Midbrain (tissue), 1 donor: ENCODE results near the gene ADRM1.

Experiments used
- DNase-seq: peaks from one replicate; lab custom pipeline; 2025; lab: John Stamatoyannopoulos, UW

Gene ADRM1, protein sequence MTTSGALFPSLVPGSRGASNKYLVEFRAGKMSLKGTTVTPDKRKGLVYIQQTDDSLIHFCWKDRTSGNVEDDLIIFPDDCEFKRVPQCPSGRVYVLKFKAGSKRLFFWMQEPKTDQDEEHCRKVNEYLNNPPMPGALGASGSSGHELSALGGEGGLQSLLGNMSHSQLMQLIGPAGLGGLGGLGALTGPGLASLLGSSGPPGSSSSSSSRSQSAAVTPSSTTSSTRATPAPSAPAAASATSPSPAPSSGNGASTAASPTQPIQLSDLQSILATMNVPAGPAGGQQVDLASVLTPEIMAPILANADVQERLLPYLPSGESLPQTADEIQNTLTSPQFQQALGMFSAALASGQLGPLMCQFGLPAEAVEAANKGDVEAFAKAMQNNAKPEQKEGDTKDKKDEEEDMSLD

DNA sequence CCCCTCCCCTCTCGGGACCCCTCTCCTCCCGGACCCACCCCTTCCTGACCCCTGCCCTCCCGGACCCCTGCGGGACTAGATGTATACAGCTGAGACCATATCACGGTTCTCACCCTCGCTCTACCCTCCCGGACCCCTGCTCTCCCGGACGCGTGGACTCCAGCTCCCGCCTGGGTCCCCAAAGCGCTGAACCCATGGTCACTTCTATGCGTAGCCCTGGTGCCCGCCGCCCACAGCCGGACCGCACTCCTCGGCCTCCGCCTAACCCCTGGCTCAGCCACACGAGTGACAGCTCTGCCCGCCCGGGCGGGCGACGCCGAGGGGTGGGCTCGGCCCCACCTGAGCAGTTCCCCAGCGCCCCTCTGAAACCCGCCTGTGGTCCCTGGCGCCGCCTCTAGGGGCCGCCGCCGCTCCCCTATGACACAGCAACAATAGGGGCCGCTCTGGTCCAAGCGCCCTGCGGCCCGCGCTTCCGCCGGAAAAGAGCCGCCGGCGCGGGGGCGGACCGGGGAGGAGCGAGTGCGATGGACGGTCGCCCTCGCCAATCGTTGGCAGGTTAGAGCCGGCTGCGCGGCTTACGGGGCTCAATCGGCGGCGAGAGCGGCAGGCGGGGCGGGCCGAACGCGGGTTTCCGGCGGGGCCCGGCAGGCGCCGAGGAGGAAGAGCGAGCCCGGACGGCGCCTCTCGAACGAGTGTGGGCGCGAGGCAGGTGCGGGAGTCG, at the start of gene ADRM1:
Gene ADRM1 (plus strand): TSS at position 657 of the 721 bp plus-strand sequence. CDS start 572 bp downstream, outside the sequence.
- DNase-seq = peak; percentile 98

DNA sequence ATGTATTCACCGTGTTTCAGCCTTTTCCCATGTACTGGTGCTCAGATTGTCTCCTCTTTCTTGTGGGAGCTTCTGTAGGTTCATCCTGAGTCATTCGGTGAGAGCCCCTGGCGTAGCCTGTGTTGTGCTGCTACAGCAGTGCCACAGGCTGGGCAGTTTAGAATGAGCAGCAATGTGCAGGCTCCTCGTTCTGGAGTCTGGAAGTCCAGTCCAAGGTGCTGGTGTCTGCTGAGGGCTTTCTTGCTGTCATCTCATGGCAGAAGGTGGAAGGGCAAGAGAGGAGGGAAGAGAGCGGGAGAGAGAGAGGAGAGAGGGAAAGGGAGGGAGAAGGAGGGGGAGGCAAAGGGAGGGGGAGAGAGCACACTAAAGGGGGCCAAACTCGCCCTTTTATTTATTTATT, 49.4 kb upstream of the ADRM1 start:
- no peak for DNase-seq

DNA sequence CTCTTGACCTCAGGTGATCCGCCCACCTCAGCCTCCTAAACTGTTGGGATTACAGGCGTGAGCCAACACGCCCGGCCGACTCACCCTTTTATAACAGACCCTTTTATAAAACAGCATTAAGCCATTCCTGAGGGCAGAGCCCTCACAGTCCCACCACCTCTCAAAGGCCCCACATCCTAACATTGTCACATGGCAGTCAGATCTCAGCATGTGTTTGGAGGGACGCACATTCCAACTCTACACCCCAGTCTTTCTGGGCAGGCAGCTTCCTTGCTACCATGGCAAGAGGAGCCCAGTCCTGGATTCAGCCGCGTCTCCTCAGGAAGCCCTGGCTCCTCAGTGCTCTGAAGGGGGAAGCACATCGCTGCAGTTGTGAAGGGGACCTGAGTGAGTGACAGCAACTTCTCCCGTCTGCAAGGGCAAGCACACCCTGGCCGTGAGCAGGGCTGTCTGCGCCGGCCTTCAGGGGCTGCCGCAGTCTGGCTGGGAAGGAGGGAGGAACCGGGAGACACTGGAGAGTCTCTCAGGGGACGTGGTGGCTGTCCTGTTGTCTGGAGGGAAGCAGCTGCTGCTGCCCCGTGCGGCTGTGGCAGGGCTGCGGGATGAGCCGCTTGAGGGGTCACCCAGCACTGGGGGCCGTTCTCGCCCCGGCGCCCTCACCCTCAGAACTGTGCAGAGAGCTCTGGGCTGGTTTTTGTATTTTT, 48.6 kb upstream of the ADRM1 start:
- no peak for DNase-seq

DNA sequence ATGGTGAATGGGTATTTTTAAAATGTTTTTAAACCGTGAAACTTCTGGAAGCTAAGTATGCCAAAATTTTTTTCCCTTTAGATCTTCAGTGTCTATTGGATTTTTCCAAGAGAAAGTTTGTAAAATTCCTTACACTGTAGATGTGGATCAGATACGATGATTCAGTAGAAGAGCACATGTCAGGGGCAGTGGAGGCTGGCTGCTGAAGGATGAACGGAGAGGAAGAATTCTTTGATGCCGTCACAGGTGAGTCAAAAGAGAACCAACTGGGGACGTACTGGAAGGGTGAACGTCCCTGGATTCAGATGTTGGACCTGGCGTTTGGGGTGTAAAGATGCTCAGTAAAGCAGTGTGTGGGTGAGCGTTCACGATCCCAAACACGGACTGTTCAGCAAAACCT, 46.8 kb upstream of the ADRM1 start:
- no peak for DNase-seq

DNA sequence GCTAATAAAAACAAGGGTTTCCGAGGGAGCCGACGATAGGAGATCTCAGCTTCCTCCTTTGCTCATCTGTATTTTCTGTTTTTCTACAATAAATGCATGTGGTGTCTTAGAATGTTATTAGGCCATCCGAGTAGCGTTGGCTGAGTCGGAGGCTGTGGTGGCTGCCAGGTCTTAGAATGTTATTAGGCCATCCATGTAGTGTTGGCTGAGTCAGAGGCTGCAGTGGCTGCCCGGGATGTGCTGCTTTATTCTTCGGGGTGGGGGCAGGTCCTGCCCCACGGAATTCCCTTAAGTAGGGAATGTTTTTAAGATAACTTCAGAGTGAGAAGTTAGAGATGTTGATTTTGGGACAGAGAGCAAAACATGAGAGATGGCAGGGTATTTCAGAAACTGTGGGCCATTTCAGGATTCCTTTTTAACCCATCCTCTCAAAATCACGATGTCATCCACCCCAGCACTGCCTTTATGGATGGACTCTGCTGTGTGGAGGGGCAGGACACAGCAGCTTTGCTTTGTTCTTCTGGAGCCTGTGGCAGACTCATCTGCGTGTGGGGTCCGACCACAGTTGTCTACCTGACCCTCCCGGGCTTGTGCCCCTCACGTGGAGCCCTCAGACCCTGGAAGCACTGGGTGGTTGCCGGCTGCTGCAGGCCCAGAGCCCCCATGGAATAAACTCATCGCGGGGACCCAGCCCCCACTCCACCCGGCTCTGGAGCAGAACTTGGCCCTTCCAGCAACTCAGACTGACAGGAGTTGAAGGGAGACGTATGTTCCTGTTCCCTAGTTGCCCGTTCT, 44.1 kb upstream of the ADRM1 start:
- no peak for DNase-seq

DNA sequence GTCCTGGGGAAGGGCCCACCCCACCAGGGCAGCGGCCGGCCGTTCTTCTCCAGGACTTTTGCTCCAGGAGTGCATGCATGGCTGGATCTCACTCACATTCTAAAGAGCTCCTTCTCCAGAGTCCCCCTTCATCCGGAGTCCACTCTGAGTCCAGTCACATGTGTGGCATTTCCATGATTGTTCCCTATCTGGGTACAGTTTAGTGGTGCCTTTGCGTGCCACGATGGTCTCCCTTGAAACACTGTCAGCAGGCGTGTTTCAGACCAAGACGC, 43.6 kb upstream of the ADRM1 start:
- DNase-seq = no peak

DNA sequence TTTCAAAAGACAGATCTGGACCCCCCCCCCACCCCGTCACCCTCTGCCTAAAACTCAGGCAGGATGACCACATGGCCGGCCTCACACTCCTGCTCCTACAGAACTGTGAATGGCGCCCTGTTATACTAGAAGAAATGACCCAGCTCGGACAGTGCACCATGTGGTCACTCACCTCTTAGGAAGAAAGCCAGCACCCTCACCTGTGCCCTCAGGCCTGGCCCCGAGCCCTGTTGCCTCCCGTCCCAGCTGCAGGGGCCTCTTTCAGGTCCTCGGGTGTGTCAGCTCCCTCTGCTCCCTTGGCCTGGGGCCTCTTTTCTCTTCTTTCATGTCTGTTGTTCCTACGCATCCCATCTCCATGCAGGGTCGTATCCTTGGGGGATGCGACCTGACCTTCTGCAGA, 40.7 kb upstream of the ADRM1 start:
- no peak for DNase-seq

DNA sequence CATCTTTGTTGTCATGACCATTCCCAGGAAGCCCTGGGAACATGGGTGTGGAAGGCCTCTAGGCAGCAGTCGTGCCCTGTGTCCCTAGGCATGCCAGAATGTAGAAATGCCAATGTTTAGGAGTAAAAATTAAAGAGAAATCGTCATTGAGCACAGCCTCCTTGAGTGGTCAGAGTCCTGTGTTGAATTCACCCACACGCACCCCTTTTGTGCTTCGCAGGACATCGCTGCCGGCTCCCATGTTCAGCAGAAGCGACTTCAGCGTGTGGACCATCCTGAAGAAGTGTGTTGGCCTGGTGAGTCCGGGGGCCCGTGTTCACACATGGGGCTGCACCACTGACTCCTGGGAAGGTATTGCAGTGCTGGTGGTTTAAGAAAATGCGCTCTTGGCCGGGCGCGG, 39.4 kb upstream of the ADRM1 start:
- DNase-seq = no peak

DNA sequence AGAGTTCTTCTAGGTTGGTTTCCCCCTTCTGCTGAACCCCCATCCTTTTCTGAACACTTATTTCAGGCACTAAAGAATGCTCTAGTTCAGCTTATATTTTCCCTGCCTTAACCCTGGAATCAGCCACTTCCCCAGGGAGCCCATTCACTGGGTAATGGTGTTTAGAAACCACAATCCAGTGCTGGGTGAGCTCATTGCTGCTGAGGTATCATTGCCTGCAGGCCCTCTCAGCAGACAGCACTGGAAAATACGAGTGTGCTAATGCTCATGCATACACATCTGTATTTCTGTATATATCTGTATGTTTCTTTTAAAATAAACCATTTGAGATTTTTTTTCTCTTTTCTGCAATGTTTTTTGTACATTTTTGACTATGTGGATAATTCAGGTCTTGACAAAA, 37.4 kb upstream of the ADRM1 start:
- no peak for DNase-seq

DNA sequence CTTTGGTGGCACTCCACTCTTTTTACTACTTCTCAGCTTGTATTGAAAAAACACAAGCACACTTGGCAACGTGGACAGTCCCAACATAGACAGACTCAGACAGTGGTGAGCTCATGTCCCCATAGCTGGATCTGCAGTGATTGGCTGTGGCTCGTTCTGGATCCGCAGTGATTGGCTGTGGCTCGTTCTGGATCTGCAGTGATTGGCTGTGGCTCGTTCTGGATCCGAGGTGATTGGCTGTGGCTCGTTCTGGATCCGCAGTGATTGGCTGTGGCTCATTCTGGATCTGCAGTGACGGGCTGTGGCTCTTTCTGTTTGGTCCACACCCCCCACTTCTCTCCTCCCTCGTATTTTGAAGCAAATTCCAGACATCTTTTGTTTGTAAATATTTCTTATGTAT, 36.5 kb upstream of the ADRM1 start:
- DNase-seq = no peak

DNA sequence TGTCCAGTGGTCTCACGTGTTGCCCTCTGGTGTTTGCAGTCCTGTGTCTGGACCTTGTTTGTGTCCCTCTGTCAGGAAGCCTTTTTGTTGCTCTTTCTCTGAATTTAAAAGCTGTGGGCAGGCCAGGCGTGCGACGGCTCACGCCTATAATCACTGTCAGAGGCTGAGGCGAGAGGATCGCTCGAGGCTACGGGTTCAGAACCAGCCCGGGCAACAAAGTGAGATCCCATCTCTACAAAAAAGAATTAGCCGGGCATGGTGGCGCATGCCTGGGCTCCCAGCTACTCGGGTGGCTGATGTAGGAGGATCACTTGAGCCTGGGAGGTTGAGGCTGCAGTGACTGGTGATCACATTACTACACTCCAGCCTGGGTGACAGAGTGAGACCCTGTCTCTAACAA, 35.9 kb upstream of the ADRM1 start:
- no peak for DNase-seq

DNA sequence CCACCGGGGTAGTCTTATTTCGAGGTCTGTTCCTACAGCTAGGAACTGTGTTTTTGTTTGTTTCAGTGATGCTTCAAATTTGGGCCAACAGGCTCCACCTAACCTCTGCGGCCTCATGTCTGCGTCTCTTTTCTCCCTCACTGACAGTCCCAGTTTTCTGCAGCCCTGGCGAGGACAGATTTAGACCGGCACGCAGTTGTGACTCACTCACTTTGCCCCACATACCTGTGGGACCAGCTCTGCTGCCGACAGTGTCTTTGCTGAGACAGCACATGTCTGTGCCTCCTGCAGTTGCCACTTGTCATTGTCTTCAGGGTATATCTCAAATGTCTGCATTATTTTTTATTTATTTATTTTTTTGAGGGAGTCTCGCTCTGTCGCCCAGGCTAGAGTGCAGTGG, 35.3 kb upstream of the ADRM1 start:
- no peak for DNase-seq

DNA sequence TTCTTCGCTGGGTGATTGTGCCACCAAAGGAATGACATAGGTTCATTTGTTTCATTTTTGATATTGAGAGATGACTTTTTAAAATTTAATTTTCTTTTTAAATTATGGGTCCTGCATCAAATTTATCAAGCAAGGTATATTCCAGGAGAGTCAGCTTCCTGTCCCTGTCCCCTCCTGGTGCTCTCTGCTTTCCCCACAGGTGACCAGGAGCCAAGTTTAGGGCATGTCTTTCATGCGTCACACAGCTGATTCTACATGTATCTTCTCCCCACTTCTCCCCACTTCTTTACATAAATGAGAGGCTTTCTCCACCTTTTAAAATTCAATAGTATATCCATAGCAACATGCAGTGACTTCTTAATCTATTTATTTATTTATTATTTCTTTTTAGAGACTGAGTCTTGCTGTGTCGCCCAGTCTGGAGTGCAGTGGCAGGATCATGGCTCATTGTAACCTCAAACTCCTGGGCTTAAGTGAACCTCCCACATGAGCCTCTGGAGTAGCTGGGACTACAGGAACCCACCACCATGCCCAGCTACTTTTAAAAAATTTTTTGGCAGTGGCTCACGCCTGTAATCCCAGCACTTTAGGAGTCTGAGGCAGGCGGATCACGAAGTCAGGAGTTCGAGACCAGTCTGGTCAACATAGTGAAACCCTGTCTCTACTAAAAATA, 34.4 kb upstream of the ADRM1 start:
- DNase-seq = no peak

DNA sequence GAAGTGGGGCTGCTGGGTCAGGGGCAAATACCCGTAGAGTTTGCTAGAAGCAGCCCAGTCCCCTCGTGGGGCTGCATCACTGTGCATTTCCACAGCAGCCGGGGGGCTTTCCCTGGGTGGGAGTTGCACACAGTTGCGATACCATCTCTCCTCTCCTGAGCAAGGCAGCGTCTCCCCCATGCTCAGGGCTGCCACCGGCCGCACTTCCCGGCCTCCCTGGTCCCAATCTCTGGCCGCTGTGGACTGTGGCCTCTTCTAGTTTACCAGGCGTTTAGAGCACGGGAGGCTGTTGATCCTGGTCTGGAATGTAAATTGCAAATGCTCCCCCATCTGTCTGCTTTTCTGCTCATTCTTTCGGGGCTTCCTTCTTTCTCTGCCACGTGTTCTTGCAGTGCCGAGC, 33.4 kb upstream of the ADRM1 start:
- no peak for DNase-seq

DNA sequence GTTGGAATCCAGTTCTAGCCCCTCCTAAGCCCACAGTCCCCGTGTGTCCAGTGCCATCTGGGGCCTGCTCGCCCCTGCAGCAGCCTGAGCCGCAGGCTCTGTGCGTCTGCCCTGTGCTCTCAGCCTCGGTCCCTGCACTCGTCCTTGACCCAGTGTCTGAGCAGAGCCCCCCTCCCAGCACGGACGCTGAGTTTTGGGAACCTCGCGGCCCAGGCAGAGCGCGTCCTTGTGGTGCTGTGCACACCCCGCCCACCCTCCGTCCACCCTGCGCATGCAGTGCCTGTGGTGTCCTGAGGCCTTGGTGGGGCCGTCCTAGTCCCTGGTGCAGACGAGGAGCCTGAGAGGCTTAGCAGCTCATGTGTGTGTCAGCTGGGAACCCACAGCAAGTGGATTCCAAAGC, 32.9 kb upstream of the ADRM1 start:
- DNase-seq = no peak

DNA sequence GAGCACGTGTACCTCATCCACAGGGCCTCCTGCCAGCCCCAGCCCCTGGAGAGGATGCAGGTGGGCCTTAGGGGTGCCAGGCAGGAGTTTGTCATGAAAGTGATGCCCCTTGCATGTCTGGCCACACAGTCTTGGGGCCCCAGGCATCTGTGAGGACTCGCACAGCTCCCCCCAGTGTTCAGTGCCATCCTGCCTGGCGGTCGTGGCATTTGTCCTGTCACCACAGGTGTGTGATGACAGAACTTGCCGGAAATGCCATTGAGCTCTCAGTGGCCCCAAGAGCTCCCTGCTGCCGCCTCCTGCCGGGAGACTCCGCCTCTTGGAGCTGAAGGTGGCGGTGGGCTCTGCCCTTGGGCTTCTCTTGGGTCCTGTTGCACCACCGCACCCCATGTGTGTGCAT, 30.6 kb upstream of the ADRM1 start:
- DNase-seq = no peak

DNA sequence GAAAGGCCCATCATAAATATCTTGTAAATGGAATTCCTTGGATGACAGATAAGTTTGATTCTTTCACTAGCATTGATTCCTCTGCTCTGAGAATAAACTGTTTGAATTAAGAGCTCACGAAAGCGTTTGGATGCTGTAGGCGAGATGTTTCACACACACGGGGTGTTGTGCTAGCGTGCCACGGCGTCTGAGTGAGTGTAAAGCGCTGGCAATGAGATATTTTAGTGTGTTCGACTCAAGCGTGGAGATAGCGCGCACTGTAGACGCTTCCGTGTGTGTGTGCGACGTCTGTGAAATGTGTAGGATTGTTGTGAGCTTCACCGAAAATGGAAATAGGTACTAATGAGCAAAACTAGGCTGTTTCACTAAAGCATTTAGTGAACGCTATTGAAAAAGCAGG, 29.4 kb upstream of the ADRM1 start:
- no peak for DNase-seq

DNA sequence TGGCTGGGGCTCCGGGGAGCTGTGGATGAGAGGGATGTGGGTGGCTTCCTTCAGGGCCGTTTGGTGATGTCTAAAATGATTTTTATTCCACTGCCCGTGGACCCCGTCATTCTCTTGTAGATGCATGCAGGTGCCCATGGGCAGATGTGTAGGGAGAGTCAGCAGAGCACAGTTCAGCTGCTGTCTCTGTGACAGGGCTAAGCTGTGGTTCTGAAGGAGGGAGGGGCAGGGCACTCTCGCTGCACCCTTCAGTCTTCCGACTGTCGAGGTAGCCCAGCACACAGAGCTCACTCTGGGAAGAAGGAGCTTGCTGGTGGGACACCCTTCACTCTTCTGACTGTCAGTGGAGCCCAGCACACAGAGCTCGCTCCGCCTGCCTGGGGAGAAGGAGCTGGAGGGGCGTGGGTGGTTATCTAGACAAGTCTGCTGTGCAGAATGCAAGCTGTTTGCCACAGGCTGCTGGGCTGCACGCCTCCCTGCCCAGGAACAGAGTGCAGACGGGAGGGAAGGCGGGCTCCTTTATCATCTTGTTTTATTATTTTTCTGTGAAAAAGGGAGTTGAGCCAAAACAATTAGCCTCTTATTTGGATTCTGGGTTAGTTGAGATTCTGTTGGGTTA, 28.4 kb upstream of the ADRM1 start:
- DNase-seq = no peak

DNA sequence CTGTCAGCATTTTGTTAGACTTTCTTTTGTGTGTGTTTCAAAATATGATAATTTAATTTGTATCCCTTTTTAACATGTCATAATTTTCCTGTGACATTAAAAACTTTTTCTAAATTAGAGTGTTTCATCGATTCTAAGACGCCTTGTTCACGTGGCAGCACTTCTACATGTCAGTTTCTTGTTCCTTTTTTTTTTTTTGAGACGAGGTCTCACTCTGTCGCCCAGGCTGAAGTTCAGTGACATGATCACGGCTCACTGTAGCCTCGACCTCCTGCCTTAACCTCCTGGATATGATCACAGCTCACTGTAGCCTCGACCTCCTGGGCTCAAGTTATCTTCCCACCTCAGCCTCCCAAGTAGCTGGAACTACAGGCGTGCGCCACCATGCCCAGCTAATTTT, 27.6 kb upstream of the ADRM1 start:
- no peak for DNase-seq

DNA sequence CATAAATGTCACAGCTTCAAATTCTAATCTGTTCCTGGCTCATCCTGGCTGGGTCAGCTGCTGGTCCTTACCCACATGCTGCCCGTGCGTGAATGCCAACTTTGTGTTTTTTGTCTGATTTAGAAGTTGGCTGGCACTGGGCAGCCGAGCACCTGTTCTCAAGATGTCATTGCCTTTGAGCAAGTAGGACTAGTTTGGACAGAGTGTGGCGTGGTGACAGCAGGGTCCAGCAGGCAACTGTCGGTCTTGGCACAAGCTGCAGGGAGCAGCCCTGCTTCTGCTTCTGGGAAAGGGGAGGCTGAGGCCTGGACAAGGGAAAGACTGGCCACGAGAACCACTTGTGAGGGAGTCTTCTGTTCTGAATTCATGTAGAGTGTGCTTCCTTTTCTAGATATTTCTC, 26.4 kb upstream of the ADRM1 start:
- DNase-seq = peak; percentile 35

DNA sequence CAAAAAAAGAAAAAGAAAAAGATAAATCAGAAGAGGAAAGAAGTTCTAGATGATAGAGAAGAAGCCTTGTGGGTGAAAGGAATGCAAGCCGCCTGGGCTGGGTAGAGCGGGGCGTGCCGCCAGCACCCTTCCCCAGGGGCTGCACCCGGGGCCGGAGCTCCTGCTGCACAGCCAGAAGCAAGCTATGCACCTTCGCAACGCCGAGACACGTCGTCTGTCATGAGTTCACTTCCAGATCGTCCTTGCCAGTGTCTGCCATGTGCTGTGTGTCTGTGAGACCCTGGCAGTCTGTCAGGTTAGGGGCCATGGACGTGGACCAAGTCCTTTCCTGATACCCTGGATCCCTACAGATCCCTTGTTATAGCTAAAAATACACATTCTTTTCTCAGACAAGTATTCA, 25.5 kb upstream of the ADRM1 start:
- no peak for DNase-seq
